ENCODE data around the gene CFD.
A peak's percentile ranks its signal among the peaks of the same experiment; 100 is the strongest.
"Not testable (repeated sequence)": the region's sequence is repeated elsewhere in the genome, so short reads cannot be mapped to it uniquely, and the experiment has no call there.

CFD gene

GRCh38 chr19:870963-871401 lies 11.5 kb downstream of the CFD start:
- no peak for DNase-seq (ENCODE audit: low read depth in 2 of 3, low spot score in 2 of 3)

GRCh38 chr19:871446-872265 lies 12.2 kb downstream of the CFD start:
- no peak for DNase-seq (ENCODE audit: low read depth in 2 of 3, low spot score in 2 of 3)

- peak in 2 of 3 experiments; percentile 51 to 56 for DNase-seq (ENCODE audit: low read depth in 2 of 3, low spot score in 2 of 3)
These were observed 12.9 kb downstream of the CFD start for GRCh38 chr19:872266-872951.

- DNase-seq (ENCODE audit: low read depth in 2 of 3, low spot score in 2 of 3), result peak in 1 of 3 experiments; percentile 44
These were observed 13.6 kb downstream of the CFD start for GRCh38 chr19:873084-873483.

GRCh38 chr19:873561-874041 lies 14.1 kb downstream of the CFD start:
- no peak for DNase-seq (ENCODE audit: low read depth in 2 of 3, low spot score in 2 of 3)

DNA sequence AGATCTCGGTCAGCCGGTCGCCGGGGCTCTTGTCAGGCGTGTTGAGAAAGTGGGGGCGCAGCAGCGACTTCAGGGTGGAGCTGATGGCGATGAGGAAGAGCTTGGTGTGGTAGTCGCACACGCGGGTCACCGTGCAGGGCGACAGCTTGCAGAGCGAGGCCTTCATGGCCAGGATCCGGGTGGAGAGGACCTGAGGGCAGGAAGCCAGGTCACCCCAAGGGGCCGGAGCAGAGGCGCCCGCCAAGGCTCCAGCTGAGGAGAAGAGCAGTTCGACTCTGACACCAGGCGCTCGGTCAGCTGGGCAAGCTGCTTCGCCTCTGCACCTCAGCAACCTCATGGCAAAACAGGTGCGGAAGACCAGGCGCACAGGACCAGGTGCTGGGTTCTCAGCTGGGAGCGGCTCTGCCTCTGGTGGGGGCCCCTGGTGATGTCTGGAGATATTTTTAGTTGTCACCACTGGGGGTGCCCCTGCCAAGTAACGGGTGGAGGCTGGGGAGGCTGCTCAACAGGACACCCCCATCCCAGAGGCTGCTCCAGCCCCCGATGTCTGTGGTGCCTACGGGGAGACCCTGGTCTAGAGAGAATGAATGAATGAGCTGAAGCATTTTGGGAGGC lies 15.9 kb downstream of the CFD start:
- no peak for DNase-seq (ENCODE audit: low read depth in 2 of 3, low spot score in 2 of 3)

DNA sequence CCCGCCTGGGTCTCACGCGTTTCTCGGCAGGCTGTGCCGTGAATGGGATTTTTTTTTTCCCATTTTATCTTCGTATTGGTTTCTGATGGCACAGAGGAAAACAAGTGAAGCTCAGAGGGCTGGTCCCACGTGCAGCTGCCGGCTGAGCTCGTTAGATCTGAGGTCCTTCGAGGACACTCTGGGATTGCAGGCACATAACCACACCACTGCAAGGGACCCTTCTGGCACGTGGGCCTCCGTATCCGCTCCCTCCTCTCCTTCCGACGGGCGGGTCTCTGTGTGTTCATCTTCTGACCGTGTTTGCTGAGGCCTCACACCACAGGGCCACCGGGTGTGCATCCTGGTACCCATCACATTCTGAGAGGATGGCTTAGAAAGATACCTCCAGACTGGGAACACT lies 16.6 kb downstream of the CFD start:
- no peak for DNase-seq (ENCODE audit: low read depth in 2 of 3, low spot score in 2 of 3)

DNA sequence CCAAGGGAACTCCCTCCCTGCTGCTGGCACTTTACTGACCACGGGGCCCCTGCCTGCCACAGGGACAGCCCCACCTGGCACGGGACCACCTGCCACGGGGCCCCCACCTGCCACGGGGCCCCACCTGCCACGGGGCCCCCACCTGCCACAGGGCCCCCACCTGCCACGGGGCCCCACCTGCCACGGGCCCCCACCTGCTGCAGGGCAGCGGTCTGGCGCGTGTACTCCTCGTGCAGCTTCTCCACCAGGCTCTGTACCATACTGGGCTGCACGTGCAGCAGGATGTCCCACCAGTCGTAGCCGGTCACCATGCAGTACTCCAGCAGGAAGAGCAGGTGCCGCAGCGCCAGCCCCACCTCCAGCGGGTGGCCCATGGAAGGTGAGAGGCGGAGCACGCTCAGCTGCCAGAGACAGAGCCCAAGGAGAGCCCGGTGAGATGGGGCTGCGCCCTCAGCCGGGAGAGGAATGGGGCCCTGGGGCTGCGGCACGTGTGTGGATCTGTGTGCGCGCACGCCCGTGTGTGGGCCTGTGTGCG lies 17.4 kb downstream of the CFD start:
- DNase-seq (ENCODE audit: low read depth in 2 of 3, low spot score in 2 of 3), result no peak

DNA sequence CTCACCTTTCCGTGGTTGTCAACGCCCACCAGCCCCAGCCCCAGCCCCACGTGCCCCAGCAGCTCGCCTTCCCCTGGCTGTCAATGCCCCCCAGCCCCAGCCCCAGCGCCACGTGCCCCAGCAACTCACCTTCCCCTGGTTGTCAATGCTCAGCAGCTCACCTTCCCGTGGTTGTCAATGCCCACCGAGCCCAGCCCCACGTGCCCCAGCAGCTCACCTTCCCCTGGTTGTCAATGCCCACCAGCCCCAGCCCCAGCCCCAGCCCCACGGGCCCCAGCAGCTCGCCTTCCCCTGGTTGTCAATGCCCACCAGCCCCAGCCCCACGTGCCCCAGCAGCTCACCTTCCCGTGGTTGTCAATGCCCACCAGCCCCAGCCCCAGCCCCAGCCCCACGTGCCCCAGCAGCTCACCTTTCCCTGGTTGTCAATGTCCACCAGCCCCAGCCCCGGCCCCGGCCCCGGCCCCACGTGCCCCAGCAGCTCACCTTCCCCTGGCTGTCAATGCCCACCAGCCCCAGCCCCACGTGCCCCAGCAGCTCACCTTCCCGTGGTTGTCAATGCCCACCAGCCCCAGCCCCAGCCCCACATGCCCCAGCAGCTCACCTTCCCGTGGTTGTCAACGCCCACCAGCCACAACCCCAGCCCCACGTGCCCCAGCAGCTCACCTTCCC lies 18.7 kb downstream of the CFD start:
- not testable (repeated sequence) for DNase-seq (ENCODE audit: low read depth in 2 of 3, low spot score in 2 of 3)

DNA sequence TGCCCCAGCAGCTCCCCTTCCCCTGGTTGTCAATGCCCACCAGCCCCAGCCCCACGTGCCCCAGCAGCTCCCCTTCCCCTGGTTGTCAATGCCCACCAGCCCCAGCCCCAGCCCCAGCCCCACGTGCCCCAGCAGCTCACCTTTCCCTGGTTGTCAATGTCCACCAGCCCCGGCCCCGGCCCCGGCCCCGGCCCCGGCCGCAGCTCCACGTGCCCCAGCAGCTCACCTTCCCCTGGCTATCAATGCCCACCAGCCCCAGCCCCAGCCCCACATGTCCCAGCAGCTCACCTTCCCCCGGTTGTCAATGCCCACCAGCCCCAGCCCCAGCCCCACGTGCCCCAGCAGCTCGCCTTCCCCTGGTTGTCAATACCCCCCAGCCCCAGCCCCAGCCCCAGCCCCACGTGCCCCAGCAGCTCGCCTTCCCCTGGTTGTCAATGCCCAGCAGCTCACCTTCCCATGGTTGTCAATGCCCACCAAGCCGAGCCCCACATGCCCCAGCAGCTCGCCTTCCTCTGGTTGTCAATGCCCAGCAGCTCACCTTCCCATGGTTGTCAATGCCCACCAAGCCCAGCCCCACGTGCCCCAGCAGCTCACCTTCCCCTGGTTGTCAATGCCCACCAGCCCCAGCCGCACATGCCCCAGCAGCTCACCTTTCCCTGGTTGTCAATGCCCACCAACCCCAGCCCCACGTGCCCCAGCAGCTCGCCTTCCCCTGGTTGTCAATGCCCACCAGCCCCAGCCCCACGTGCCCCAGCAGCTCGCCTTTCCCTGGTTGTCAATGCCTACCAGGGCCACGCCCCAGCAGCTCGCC lies 19.5 kb downstream of the CFD start:
- DNase-seq (ENCODE audit: low read depth in 2 of 3, low spot score in 2 of 3), result not testable (repeated sequence)

DNA sequence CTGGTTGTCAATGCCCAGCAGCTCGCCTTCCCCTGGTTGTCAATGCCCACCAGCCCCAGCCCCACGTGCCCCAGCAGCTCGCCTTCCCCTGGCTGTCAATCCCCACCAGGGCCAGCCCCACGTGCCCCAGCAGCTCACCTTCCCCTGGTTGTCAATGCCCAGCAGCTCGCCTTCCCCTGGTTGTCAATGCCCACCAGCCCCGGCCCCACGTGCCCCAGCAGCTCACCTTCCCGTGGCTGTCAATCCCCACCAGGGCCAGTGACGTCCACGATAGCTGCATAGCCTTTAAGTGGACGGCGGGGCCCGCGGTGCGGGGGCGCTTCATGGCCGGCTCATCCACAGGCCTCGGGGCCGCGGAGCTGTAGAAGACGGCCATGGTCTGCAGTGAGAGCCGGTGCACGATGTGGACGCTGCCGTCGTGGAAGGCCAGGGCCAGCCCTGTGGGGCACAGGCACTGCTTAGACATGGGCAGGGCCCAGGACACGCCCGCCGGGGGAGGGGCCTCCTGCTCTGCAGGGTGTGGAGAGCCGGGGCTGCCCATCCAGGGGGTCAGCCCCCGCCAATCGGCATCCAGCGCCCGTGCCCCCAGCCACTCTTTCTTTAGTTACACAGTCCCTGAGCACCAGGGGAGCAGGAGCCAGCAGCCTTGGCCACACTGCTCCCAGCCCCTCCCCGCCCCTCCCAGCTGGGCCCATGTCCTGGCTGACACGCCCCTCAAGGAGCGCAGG lies 20.4 kb downstream of the CFD start:
- DNase-seq (ENCODE audit: low read depth in 2 of 3, low spot score in 2 of 3), result no peak

DNA sequence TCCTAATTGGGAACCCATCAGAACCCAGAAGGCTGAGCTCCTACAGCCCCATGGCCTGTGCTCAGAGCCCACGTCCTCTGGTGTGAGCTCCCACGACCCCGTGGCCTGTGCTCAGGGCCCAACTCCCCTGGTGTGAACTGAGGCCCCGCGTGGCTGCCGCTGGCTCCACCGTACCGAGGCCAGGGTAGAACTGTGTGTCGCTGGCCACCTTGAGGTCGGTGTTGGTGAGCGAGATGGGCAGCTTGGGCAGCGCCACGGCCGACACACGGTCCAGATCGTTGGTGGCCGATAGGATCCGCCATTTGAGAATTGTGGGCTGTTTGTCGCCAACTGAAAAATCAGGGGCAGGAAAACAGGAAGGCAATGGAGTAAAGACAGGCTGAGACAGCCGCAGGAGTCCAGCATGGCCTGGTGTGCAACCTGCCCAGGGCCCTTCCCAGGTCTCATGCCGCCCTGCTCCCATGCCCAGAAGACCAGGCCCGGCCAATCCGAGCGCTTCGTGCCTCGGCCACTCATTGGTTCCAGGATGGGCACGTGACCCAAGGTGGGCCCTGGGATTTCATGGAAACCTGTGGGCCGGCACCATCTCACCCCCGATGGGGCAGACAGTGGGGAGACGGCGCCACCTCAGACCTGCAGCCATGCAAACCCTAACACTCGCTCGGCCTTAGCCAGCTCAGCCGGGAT lies 22.1 kb downstream of the CFD start:
- no peak for DNase-seq (ENCODE audit: low read depth in 2 of 3, low spot score in 2 of 3)

GRCh38 chr19:882871-883497 lies 23.5 kb downstream of the CFD start:
- no peak for DNase-seq (ENCODE audit: low read depth in 2 of 3, low spot score in 2 of 3)

GRCh38 chr19:883661-884211 lies 24.3 kb downstream of the CFD start:
- no peak for DNase-seq (ENCODE audit: low read depth in 2 of 3, low spot score in 2 of 3)

DNA sequence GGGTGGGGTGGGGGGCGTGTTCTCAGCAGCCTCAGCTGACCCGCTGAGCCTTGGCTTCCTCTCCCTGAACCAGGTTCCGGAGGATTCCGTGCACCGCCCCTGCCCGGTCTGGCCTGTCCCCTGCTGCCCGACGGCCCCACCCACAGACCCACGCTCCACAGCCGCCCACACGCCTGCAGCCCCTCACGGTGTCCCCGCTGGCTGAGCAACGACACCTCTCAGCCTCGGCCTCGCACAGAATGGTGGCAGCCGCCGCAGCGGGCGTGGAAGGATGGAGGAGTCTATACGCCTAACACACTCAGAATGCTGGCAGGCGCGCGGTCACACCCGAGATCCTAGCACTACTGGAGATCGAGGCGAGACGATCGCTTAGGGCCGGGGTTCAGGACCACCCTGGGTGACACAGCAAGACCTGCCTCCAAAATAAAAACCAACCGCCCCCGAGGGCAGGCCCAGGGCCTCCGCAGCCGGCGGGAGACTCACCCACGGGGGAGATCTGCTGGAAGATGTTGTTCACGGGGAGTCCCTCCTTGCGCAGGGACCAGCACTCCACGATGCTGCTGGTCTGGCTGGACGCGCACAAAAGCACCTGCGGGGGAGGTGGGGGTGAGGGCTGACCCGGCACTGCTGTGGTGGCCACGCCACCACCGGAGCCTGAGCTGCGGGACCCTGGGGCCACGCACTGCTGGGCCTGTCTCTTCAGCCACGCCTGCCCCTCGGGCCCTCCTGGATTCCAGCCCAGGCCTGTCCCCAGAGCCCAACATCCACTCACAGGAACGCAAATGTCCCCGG lies 25.2 kb downstream of the CFD start:
- no peak for DNase-seq (ENCODE audit: low read depth in 2 of 3, low spot score in 2 of 3)

DNA sequence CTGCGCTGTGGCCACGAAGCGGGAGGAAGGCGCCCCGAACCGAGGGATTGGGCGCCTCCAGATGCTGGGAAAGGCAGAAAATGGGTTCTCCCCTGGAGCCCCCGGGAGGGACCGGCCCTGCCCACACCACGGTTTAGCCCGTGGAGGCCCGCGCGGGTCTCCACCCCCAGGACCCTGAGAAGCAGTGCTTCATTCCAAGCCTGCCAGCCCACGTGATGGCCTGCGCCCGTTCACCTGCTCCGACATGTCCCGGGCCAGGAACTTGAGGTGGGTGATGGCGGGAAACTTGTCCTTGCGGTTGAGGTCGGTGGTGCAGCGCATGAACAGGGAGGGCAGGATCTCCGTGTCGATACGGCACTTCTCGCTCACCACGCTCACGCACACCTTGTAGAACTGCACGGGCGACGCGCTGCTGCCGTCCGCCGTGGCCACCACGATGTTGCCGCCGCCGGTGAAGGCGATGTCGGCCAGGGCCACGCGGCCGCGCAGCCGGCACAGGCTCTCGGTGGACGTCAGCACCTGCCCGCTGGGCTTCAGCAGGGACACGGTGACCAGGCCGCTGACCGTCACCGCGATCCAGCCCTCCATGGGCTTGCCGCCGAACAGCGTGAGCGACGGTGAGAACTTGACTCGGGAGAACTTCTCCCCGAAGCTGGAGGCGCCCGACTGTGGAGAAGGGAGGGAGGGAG lies 26.2 kb downstream of the CFD start:
- DNase-seq (ENCODE audit: low read depth in 2 of 3, low spot score in 2 of 3), result no peak

- no peak for DNase-seq (ENCODE audit: low read depth in 2 of 3, low spot score in 2 of 3)
These were observed 27.6 kb downstream of the CFD start for GRCh38 chr19:887072-887471.

Measured in activated CD8-positive, alpha-beta memory T cell treated with anti-CD3 and anti-CD28 coated beads for 48 hours (primary cell).